Hair follicular keratinocyte (primary cell): Measurements from ENCODE around the gene MAP4K2. TPM values are rescaled to one million over a fixed set of nuclear protein-coding genes. Genes with fewer than 3 reads are reported as not detected.

Source experiments
- total RNA-seq: library from RNA; depleted of rRNA; stranded (reverse); fragments of >200 nt; gene quantifications from 2 replicates; pipeline ENCODE4 v1.2.3, GENCODE V29; 2015

The MAP4K2 gene
- 18.7 and 21.4 TPM in 2 replicates for total RNA-seq

GRCh38 chr11:64803158-64803845 lies at the start of gene MAP4K2:
TSS of gene MAP4K2 (minus strand) at chr11:64803214. CDS start at chr11:64803149, 65 bp downstream.

GRCh38 chr11:64844330-64845128 lies 41.5 kb upstream of the MAP4K2 start, which contains the start of gene CDC42BPG:
TSS of gene CDC42BPG (minus strand) at chr11:64844653. CDS start at chr11:64844569, 84 bp downstream.

GRCh38 chr11:64810271-64810890 lies 7.4 kb upstream of the MAP4K2 start, which contains the start of gene MEN1:
TSS of gene MEN1 (minus strand) at chr11:64810551. CDS start at chr11:64810109, 442 bp downstream.

GRCh38 chr11:64778473-64779298 lies 24.3 kb downstream of the MAP4K2 start, which contains the start of gene SF1:
TSS of gene SF1 (minus strand) at chr11:64778542. CDS start at chr11:64778392, 150 bp downstream.

GRCh38 chr11:64759722-64760719 lies 43.0 kb downstream of the MAP4K2 start, which contains the start of gene PYGM:
TSS of gene PYGM (minus strand) at chr11:64759974. CDS start at chr11:64759898, 76 bp downstream.

DNA sequence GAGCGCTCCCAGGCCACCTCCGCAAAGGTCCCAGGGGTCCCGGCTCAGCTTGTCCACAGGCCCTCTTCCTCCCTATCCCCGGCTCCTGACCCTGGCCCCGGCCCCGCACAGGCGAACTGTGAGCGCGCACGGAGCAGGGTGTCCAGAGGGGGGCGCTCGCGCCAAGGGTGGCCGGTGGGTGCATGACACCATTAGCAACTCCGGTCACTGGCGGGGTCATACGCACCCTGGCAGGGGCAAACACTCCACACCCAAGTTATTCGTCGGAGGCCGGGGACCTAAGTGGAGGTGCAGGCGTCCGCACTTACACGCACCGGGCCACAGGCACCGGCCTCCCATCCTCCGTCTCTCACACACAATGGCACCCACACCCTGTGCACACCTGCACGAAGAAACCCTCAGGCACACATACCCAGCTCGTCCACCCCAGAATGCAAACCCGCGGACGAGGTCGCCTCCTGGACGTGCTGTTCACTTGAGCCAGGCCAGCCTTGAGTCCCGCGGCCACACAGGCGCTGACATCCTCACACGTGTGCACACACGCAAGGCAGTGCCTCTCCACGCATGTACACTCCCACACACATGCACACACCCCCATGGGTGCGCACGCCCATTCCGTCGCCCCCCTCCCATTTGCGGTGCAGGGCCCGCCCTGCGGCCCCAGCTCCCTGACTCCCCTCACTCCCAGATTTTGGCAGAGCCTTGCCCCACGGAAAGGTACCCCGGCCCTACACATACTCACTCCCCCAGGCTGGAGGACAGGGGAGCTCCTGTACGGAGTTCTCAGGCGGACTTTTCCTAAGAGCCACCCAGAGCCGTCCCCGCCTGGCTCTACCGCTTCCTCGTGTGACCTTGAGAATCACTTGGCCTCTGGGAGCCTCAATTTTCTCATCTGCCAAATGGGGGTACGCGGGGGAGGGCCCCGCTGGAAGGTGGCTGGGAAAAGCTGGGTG lies 59.1 kb downstream of the MAP4K2 start, which contains the start of gene RASGRP2:
TSS of gene RASGRP2 (minus strand) at position 552 of the 953 bp plus-strand sequence. CDS start 1,276 bp downstream, outside the sequence.

Other genes starting within 250 kb of the MAP4K2 start
- under 0.01 and 0.27 TPM in 2 replicates for gene SLC22A11, start 247.3 kb downstream of the MAP4K2 start, total RNA-seq
- gene SLC22A12, start 212.0 kb downstream of the MAP4K2 start, total RNA-seq, result not detected in 2 replicates
- 0.04 TPM in 1 of 2 replicates, not detected in the other for gene NRXN2, start 80.0 kb downstream of the MAP4K2 start, total RNA-seq
- 2.1 TPM in 1 of 2 replicates, not detected in the other for gene RASGRP2, start 59.1 kb downstream of the MAP4K2 start, total RNA-seq
- gene PYGM, start 43.2 kb downstream of the MAP4K2 start, total RNA-seq, result 0.08 TPM in 1 of 2 replicates, not detected in the other
- gene SF1, start 24.7 kb downstream of the MAP4K2 start, total RNA-seq, result 89.7 and 155 TPM in 2 replicates
- gene MEN1, start 7.3 kb upstream of the MAP4K2 start, total RNA-seq, result 16.7 and 20.0 TPM in 2 replicates
- 3.8 and 8.1 TPM in 2 replicates for gene CDC42BPG, start 41.4 kb upstream of the MAP4K2 start, total RNA-seq
- 92.0 and 131 TPM in 2 replicates for gene EHD1, start 75.4 kb upstream of the MAP4K2 start, total RNA-seq
- 16.2 and 18.5 TPM in 2 replicates for gene ATG2A, start 114.0 kb upstream of the MAP4K2 start, total RNA-seq
- 16.4 and 28.7 TPM in 2 replicates for gene PPP2R5B, start 121.5 kb upstream of the MAP4K2 start, total RNA-seq
- gene GPHA2, start 132.7 kb upstream of the MAP4K2 start, total RNA-seq, result not detected in 2 replicates
- not detected in 2 replicates for gene MAJIN, start 168.9 kb upstream of the MAP4K2 start, total RNA-seq
- gene BATF2, start 193.8 kb upstream of the MAP4K2 start, total RNA-seq, result 0.19 and 0.31 TPM in 2 replicates
- 157 and 167 TPM in 2 replicates for gene ARL2, start 210.9 kb upstream of the MAP4K2 start, total RNA-seq
- 18.7 and 21.1 TPM in 2 replicates for gene SNX15, start 224.2 kb upstream of the MAP4K2 start, total RNA-seq
- gene SAC3D1, start 238.0 kb upstream of the MAP4K2 start, total RNA-seq, result 20.9 and 37.1 TPM in 2 replicates